Ishikawa (cell line): Measurements from ENCODE around the gene TRIM71.

Source experiments
- CEBPB ChIP-seq: IDR thresholded peaks from 2 replicates; pipeline ENCODE4 v1.6.1; 2012
- CREB1 ChIP-seq: IDR thresholded peaks from 2 replicates; pipeline ENCODE4 v1.6.1; 2012; ENCODE audit warnings: low read depth
- EP300 ChIP-seq: IDR thresholded peaks from 2 replicates; pipeline ENCODE4 v1.6.1; 2012; ENCODE audit warnings: borderline replicate concordance
- FOXM1 ChIP-seq: IDR thresholded peaks from 2 replicates; pipeline ENCODE4 v1.6.1; 2012; ENCODE audit warnings: low read depth, borderline replicate concordance
- MAX ChIP-seq: IDR thresholded peaks from 2 replicates; pipeline ENCODE4 v1.6.1; 2012
- NFIC ChIP-seq: IDR thresholded peaks from 2 replicates; pipeline ENCODE4 v1.6.1; 2012
- RAD21 ChIP-seq: IDR thresholded peaks from 2 replicates; pipeline ENCODE4 v1.6.1; 2012; ENCODE audit warnings: low read depth
- TAF1 ChIP-seq: IDR thresholded peaks from 2 replicates; pipeline ENCODE4 v1.6.1; 2012; ENCODE audit warnings: low read depth, mild to moderate bottlenecking
- YY1 ChIP-seq: IDR thresholded peaks from 2 replicates; pipeline ENCODE4 v1.6.1; 2012; ENCODE audit warnings: low read depth
- TF ChIP-seq, protein P1 (sequence below): IDR thresholded peaks from 2 replicates; pipeline ENCODE4 v1.6.1; 2012; ENCODE audit warnings: low read depth, mild to moderate bottlenecking
- TF ChIP-seq, protein P2 (sequence below): IDR thresholded peaks from 2 replicates; pipeline ENCODE4 v1.6.1; 2012

DNA sequence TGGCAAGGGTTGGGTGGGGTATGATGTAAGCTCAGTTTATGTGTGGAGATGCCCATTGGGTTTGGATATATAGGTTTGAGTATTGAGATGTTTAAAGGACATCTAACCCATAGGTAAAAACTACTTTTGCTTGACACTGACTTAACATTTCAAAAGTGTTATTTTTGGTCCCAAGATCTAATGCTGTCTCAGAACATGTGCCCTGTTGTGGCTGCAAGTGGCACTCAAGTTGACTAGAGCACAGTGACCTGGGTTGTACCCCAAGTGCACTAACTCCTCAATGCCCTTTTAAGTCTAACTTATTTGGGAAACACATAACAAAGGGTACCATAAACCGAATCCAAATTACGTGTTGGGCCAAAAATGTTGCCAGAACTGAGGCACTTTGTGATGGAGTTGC, 77.2 kb downstream of the TRIM71 start:
- no peak for TF ChIP-seq NFIC
- TF ChIP-seq MAX = no peak
- no peak for TF ChIP-seq RAD21
- TF ChIP-seq EP300 = no peak
- TF ChIP-seq, protein P1, sequence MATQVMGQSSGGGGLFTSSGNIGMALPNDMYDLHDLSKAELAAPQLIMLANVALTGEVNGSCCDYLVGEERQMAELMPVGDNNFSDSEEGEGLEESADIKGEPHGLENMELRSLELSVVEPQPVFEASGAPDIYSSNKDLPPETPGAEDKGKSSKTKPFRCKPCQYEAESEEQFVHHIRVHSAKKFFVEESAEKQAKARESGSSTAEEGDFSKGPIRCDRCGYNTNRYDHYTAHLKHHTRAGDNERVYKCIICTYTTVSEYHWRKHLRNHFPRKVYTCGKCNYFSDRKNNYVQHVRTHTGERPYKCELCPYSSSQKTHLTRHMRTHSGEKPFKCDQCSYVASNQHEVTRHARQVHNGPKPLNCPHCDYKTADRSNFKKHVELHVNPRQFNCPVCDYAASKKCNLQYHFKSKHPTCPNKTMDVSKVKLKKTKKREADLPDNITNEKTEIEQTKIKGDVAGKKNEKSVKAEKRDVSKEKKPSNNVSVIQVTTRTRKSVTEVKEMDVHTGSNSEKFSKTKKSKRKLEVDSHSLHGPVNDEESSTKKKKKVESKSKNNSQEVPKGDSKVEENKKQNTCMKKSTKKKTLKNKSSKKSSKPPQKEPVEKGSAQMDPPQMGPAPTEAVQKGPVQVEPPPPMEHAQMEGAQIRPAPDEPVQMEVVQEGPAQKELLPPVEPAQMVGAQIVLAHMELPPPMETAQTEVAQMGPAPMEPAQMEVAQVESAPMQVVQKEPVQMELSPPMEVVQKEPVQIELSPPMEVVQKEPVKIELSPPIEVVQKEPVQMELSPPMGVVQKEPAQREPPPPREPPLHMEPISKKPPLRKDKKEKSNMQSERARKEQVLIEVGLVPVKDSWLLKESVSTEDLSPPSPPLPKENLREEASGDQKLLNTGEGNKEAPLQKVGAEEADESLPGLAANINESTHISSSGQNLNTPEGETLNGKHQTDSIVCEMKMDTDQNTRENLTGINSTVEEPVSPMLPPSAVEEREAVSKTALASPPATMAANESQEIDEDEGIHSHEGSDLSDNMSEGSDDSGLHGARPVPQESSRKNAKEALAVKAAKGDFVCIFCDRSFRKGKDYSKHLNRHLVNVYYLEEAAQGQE = no peak
- no peak for TF ChIP-seq CEBPB
- no peak for TF ChIP-seq TAF1
- TF ChIP-seq, protein P2, sequence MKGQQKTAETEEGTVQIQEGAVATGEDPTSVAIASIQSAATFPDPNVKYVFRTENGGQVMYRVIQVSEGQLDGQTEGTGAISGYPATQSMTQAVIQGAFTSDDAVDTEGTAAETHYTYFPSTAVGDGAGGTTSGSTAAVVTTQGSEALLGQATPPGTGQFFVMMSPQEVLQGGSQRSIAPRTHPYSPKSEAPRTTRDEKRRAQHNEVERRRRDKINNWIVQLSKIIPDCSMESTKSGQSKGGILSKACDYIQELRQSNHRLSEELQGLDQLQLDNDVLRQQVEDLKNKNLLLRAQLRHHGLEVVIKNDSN = no peak
- no peak for TF ChIP-seq YY1
- no peak for TF ChIP-seq FOXM1
- no peak for TF ChIP-seq CREB1
